GM06990 (cell line): Measurements from ENCODE around the gene SEZ6.
"Not testable (repeated sequence)": the region's sequence is repeated elsewhere in the genome, so short reads cannot be mapped to it uniquely, and the experiment has no call there.

Experiments
- DNase-seq: peaks from one replicate; pipeline ENCODE4 v3.0.0-alpha.2; 2011; ENCODE audit not compliant: insufficient read length; ENCODE audit errors: extremely low read depth
- H3K27me3 ChIP-seq: replicated peaks from 2 replicates; pipeline ENCODE4 v1.6.0; 2011; ENCODE audit warnings: low read length; ENCODE audit not compliant: control insufficient read depth, insufficient read depth
- H3K36me3 ChIP-seq: 2 replicates; pipeline ENCODE4 v1.5.1; 2011; ENCODE audit warnings: low read length; ENCODE audit not compliant: control insufficient read depth, insufficient read depth
- H3K4me3 ChIP-seq: replicated peaks from 2 replicates; pipeline ENCODE4 v1.5.1; 2011; ENCODE audit warnings: low read depth, mild to moderate bottlenecking, control low read depth, low read length
- CTCF ChIP-seq: IDR thresholded peaks from 2 replicates; pipeline ENCODE4 v1.5.1; 2011; ENCODE audit warnings: low read length, control low read depth, mild to moderate bottlenecking, inconsistent platforms; ENCODE audit not compliant: insufficient read depth, poor library complexity, severe bottlenecking

SEZ6 gene

GRCh38 chr17:28940142-28940541, 65.7 kb downstream of the SEZ6 start:
- TF ChIP-seq CTCF = no peak
- no peak overlapping the region for H3K4me3 ChIP-seq
- H3K36me3 ChIP-seq = no peaks in the 10 kb centered on the region; the same call in 1 of the 2 replicates
- no peak for DNase-seq
- no peaks in the 10 kb centered on the region for H3K27me3 ChIP-seq

GRCh38 chr17:28938552-28938951, 67.3 kb downstream of the SEZ6 start:
- no peaks in the 10 kb centered on the region; the same call in 1 of the 2 replicates for H3K36me3 ChIP-seq
- H3K27me3 ChIP-seq = no peaks in the 10 kb centered on the region

GRCh38 chr17:28937044-28937729, 68.6 kb downstream of the SEZ6 start:
- TF ChIP-seq CTCF = no peak
- Histone ChIP-seq H3K36me3 (peaks cover under 1% of the 10 kb centered on the region; the same call in 1 of the 2 replicates), H3K4me3 (no peak overlapping the region), H3K27me3 (no peaks in the 10 kb centered on the region)
- no peak for DNase-seq

More at GRCh38 chr17:28938552-28938951, 67.3 kb downstream of the SEZ6 start:
- DNase-seq = no peak
- H3K4me3 ChIP-seq = no peak overlapping the region
- TF ChIP-seq CTCF = no peak

GRCh38 chr17:28935744-28936460, 69.9 kb downstream of the SEZ6 start:
- no peak for DNase-seq
- Histone ChIP-seq H3K4me3 (no peak overlapping the region), H3K36me3 (peaks cover 1% of the 10 kb centered on the region; the same call in 1 of the 2 replicates), H3K27me3 (no peaks in the 10 kb centered on the region)
- TF ChIP-seq CTCF = no peak

- H3K36me3 ChIP-seq, DNase-seq, H3K27me3 ChIP-seq, H3K4me3 ChIP-seq: not testable (repeated sequence)
Observed at GRCh38 chr17:28934508-28934907, 71.3 kb downstream of the SEZ6 start.

- Histone ChIP-seq H3K27me3 (no peaks in the 10 kb centered on the region), H3K4me3 (no peak overlapping the region), H3K36me3 (peaks cover 4% of the 10 kb centered on the region)
- TF ChIP-seq CTCF = no peak
- DNase-seq = no peak
Observed at GRCh38 chr17:28929787-28930186, 76.0 kb downstream of the SEZ6 start.
